ENCODE results near the gene EFNA4.

Gene EFNA4

GRCh38 chr1:155048449-155049334 is 14.8 kb upstream of the EFNA4 start:
- TF ChIP-seq CTCF (conservative IDR thresholded peaks at IDR 0.05; ENCODE audit: low read length), result no peak
- no peak overlapping the region for H3K4me3 ChIP-seq (ENCODE audit: low read length)
- DNase-seq (ENCODE audit: low read depth), result no peak

GRCh38 chr1:155049651-155050559 is 13.6 kb upstream of the EFNA4 start:
- peak overlapping the region; percentile 76 for H3K4me3 ChIP-seq (ENCODE audit: low read length)
- TF ChIP-seq CTCF (conservative IDR thresholded peaks at IDR 0.05; ENCODE audit: low read length), result no peak
- peak; percentile 53 for DNase-seq (ENCODE audit: low read depth)

- TF ChIP-seq CTCF (conservative IDR thresholded peaks at IDR 0.05; ENCODE audit: low read length), result peak; percentile 75
- H3K4me3 ChIP-seq (ENCODE audit: low read length), result peak within 1 kb of the TSS; percentile 76
- peak; percentile 60 for DNase-seq (ENCODE audit: low read depth)
Observed at GRCh38 chr1:155050560-155051341, 12.8 kb upstream of the EFNA4 start, which contains the start of gene ADAM15. ADAM15 (plus strand) TSS chr1:155051316; CDS start chr1:155051387, 71 bp downstream.

- no peak for DNase-seq (ENCODE audit: low read depth)
- peak overlapping the region; percentile 76 for H3K4me3 ChIP-seq (ENCODE audit: low read length)
- no peak for TF ChIP-seq CTCF (conservative IDR thresholded peaks at IDR 0.05; ENCODE audit: low read length)
Observed at GRCh38 chr1:155051342-155051776, 12.2 kb upstream of the EFNA4 start.

- TF ChIP-seq CTCF (conservative IDR thresholded peaks at IDR 0.05; ENCODE audit: low read length), result no peak
- DNase-seq (ENCODE audit: low read depth), result peak; percentile 21
- H3K4me3 ChIP-seq (ENCODE audit: low read length), result peak overlapping the region; percentile 76
Observed at GRCh38 chr1:155051777-155052398, 11.7 kb upstream of the EFNA4 start.
